ENCODE results near the gene ARMH3.

ARMH3 gene

GRCh38 chr10:101828766-101829551 is 227.0 kb downstream of the ARMH3 start:
- no peak for DNase-seq

DNA sequence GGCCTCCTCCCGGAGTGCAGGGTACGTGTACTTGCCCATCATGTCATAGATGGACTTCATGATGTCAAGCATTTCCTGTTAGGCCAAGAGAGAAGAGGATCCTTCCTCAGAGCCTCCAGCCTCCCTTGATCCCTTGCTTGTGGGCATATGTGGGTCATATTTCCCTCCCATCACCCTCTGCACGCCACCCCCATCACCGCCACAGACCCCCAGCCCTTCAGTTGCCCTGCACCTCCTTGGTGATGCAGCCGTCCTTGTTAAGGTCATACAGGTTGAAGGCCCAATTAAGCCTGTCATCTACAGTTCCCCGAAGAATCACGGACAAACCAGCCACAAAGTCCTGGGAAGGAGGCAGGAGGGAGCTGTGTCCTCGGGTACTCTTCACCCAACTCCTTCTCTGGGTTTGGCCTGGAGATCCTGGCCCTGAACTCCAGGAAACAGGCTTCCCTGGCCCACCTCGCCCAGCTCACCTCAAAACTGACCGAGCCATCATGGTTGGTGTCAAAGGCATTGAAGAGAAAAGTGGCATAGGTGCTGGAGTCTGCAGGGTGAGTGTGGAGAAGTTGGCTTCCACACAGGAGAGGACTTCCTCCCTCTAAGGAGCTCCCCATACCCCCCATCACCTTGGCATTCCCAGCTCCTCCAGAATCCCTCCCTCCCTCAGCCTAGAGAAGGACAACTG is 227.9 kb downstream of the ARMH3 start:
- no peak for DNase-seq

DNA sequence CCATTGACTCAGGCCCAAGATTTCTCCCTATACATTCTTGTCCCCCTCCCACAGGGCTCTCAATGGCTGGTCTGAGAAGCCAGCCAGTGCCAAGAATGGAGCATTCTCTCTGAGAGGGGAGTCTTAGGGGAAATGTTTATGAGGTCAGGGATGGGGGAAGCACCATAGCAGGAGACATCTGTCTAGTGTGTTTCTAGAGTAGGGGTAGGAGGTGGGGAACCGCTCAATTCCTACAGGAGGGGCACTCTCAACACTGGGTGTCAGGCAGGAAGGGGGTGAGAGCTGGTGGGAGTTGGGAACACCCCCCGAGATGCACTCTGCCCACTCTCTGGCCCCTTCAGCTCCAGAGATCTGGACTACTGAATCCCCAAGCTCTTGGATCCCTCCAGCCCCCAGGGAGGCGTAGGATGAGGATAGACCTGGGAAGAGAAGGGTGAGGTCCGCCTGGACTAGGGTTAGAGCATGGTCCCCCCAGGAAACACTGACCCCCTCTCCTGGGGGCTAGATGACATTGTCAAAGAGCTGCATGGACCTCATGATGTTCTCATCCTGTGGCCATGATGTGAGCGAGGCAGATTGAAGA is 229.0 kb downstream of the ARMH3 start:
- DNase-seq = no peak

- no peak for DNase-seq
Measured at GRCh38 chr10:101824736-101825135, 231.2 kb downstream of the ARMH3 start.

DNA sequence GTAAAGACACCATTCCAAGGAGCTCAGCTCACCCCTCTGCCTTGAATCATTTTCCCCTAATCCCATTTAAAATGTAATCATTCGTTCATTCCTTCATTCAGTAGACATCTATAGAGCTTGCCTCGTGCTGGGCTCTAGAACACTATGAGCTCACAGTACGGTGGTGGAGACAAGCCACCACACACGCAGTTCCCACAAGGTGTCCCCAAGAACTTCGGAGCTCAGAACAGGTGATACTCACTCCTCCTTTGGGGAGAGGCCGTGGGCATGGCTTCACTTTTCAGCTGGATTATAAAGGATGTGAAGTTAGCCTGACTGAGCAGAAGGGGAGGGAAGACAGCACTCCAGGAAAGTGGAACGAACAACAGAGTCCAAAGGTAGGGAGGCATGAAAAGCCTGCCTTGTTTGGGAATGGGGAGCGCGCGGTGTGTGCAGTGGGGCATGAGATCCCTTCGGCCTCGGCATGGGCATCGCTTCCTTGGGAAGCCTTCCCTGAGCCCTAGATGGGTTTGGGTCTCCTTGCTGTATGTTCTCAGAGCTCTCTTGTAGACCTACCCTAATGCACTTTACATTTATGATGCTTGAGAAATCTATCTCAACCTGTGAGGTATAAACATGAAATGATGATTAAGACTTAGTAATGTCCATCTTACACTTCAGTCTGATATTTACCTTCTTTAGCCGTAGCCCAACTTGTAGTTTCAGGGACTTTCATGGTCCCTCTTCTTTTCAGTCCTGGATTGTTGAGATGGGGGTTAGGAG is 236.9 kb downstream of the ARMH3 start:
- no peak for DNase-seq

DNA sequence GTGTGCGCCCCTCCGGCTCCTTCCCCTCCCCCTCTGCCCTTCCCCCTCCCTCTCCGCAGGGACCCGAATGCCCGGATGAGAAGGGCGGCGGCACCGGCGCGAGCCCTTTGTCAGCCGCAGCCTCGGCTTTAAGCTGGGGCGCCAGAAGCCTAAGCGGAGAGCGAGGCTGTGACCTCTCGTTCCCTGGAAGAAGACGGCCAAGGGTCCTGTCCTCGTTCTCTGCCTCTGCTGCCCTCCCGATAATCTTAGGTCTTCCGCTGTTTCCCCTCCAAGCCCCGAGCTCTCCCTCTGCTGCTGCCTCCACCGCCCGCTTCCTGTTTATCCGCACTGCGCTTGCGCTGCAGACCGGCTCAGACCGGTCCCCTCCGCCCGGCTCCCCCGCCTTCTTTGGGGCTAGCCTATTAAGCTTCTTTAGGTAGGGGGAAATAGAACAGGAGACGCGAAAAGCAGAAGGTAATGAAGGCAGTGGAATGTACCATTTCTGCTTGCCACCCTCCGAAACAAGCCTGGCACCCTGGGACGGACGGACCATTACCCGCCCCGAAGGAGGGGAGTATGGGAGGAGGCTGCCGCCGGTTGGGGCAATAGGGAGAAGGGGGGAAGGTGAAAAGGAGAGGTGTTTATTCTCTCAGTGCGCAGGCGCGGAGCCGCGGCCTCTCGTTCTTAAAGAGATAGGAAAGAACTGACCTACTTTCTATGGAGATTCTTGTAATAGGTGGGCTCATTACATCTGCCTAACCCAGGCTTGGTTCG is 237.7 kb downstream of the ARMH3 start, which contains the start of gene OGA:
OGA (minus strand) TSS at position 326 of the 753 bp plus-strand sequence. CDS start 422 bp downstream, outside the sequence.
- peak; percentile 98 for DNase-seq

- DNase-seq = no peak
Measured at GRCh38 chr10:101817337-101818118, 238.4 kb downstream of the ARMH3 start.

DNA sequence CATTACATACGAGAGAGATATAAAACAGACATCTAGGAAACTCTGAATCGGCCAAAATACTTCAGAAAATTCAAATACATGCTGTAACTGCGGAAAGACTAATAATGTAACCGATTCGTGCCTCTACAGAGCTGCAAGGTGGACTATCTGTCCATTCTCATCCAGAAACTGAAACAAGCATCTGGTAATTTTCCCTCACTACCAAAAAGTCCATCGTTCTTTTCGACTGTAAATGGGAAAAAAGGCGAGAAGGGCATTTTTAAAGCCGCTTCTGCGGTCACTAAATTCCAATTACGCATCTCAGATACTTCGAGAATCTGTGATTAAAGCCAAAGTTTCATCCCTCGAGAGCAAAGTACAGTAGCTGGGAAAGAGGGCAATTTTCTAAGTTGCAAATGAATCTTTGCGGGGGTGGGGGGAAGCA is 239.0 kb downstream of the ARMH3 start:
- DNase-seq = no peak

DNA sequence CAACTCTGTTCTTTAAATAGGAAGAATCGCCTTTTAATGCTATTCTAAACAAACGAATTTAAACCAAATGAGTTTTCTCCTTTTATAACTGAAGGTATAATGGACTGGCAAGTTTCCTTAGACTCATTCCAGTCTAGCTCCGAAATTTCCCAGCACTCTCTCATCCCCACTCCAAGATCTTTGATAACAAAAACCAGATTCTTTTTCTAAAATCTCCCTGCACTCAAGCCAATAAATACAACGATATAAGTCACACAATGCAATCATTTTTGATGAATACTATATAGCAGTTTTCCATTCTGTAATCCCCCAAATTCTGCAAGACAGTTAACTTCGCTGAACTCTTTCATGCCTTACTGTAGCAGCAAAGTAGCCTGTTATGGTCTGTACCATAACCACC is 239.6 kb downstream of the ARMH3 start:
- no peak for DNase-seq

- DNase-seq = no peak
Measured at GRCh38 chr10:101814466-101815071, 241.4 kb downstream of the ARMH3 start.

DNA sequence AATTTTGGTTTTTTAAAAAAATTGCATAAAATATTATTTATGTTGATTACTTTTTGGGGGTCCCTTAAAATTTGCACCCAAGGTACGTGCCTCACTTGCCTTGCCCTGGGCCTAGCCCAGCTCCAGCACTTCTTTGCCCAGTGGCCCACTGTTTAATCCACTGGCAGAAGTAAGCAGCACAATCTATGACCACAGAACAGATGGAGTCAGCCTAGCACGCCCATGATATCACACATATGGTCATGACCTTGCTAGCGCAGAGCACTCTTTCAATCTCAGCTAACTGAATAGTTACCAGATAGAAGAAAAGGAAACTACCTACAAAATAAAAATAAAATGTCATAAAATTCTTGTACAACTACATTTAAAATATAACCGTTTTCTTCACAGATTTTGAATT is 243.4 kb downstream of the ARMH3 start:
- no peak for DNase-seq

DNA sequence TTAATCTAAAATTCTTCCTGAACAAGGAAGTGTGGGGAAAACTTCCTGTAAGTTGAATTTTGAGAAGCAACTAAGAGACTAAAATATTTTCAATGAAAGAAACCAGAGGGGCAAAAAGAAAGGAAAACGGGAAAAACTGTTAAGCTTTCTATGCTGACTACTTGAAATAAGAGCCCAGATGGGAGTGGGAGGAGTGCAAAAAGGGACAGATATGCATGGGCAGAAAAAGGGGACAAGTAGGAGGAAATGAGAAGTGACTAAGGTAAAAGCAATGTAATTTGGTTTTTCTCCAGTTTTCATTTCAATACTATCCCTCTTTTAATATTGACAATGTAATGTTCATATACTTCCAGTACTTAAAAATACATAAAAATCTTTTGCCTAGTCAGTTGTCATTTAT is 248.8 kb downstream of the ARMH3 start:
- no peak for DNase-seq

GRCh38 chr10:101803511-101803910 is 252.5 kb downstream of the ARMH3 start:
- DNase-seq = no peak

DNA sequence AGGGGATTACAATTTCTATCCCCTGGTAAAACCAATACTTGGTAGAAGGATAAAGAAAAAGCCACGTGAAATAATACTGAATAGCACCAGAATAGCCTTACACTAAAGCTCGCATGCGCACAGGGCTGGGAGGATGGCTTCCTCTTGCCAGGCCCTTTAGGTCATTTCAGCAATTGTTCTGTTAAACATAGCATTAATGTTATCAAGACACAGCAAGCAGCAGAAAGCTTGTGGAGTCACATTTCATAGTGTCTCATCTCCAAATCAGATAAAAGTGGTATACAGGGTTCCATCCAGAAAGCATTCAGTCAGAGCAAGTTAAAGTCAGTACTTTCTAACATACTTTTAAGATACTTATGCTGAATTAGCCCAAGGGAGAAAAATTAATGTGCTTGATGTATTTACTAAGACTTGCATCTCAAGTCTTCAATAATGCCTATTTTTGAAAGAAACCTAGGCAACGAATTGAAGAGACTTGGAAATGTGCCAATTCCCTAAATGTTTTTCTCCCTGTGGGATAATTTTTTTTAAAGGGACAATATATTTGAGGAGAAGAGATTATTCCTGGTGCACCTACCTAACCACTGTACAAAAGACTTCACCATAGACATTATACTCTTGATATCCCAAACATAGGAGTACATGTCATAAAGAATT is 258.4 kb downstream of the ARMH3 start:
- DNase-seq = no peak

Data from NCI-H1694 treated with DMSO at 0.1 percent for 48 hours (cell line).